Activated CD4-positive, alpha-beta T cell treated with anti-CD3 and anti-CD28 coated beads for 4 hours (primary cell): ENCODE data around the gene SLC26A1.

Experiments
- DNase-seq, 2 donors: peaks; one replicate each; pipeline ENCODE4 v3.0.0-alpha.2; 2020

The SLC26A1 gene

GRCh38 chr4:993111-994029 lies at the start of gene SLC26A1:
Gene SLC26A1, minus strand, starts transcription at chr4:993404. Its CDS starts 1,701 bp downstream, at chr4:991703.
- no peak for DNase-seq

GRCh38 chr4:1042352-1043055 lies 49.3 kb upstream of the SLC26A1 start:
- no peak for DNase-seq

DNA sequence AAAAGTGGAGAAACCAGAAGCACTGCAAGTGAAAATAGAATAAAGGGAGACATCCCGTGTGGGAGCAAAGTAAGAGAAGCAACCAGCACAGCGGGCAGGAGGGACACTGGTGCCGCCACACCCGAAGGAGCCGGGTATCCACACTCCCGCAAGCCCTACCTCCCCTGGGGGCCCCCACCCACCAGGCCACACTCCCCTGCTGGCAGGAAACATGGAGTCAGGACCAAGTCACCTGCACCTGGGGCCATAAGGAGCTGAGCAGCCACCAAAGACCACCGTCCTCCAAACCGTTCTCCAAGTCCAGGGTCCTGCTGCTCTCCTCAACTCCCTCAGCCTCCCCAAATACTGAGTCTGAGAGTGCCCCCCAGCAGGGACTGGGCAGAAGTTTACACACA lies 48.7 kb upstream of the SLC26A1 start:
- DNase-seq: no peak

GRCh38 chr4:1041147-1041935 lies 48.1 kb upstream of the SLC26A1 start:
- DNase-seq: no peak

GRCh38 chr4:1040344-1041146 lies 47.3 kb upstream of the SLC26A1 start:
- DNase-seq: no peak

GRCh38 chr4:1039493-1040343 lies 46.5 kb upstream of the SLC26A1 start:
- DNase-seq: no peak

DNA sequence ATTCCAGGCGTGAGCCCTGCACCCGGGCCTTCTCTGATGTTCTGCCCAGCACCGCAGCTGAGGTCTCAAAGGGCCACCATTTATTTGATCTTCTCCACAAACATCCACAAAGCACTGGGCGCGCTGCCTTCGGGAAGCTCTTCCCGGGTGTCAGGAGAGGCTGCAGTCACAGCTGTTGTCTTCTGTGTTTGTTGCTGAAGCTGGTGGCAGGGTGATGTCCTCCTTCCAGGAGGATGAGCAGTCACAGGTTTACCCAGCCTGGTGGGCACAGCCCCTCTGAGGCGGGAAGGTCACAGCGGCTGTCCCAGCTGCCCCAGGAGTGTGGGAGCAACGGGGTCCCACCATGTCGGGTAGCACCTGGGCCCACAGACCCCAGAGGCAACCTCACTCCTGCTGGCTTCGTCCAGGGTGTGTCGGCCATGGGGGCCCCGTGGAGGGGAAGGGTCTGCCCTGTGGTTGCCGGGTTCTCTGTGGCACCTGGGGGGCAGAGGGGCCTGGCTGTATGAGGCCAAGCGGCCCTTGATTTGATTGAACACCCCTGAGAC lies 45.8 kb upstream of the SLC26A1 start:
- no peak for DNase-seq

GRCh38 chr4:1036976-1037810 lies 44.0 kb upstream of the SLC26A1 start:
- DNase-seq: no peak

DNA sequence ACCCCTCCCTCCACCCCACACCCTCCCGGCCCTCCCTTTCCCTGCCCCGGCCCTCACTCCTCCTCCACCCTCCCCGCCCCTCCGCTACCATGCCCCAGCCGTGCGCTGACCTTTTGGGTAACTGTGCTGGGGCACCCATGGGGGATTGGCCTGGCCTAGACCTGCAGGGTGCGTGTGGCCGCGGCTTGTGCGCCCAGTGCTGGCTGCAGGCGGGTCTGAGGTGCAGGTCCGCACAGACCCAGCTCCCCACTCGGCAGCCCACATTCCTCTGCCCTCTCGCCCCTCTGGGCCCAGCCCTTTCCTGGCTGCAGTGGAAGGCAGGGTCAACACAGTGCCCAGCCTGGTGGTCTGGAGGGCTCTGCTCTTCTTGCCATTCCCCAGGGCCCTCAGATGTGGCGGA lies 42.9 kb upstream of the SLC26A1 start:
- no peak for DNase-seq

DNA sequence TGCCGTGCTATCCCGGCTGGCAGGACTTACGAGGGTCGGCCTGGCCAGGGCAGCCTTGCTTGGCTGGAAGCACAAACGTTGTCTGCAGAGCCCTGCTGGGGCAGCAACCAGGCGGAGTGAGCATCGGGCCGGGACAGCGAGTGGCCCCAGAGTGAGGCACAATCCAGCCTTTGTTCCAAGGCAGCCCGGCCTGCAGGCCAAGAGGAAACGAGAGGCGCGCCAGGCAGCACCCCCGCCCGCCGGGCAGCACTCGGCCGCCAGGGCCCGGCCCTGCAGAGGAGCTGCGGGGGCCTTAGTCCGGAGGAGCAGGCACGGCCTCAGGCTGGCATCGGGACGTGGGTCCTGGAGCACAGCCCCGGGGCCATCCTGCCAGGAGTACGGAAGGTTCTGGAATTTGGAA lies 42.3 kb upstream of the SLC26A1 start:
- DNase-seq: no peak

- DNase-seq: no peak
Measured at GRCh38 chr4:1033840-1034551, 40.8 kb upstream of the SLC26A1 start.

- no peak for DNase-seq
Measured at GRCh38 chr4:1032861-1033260, 39.7 kb upstream of the SLC26A1 start.

DNA sequence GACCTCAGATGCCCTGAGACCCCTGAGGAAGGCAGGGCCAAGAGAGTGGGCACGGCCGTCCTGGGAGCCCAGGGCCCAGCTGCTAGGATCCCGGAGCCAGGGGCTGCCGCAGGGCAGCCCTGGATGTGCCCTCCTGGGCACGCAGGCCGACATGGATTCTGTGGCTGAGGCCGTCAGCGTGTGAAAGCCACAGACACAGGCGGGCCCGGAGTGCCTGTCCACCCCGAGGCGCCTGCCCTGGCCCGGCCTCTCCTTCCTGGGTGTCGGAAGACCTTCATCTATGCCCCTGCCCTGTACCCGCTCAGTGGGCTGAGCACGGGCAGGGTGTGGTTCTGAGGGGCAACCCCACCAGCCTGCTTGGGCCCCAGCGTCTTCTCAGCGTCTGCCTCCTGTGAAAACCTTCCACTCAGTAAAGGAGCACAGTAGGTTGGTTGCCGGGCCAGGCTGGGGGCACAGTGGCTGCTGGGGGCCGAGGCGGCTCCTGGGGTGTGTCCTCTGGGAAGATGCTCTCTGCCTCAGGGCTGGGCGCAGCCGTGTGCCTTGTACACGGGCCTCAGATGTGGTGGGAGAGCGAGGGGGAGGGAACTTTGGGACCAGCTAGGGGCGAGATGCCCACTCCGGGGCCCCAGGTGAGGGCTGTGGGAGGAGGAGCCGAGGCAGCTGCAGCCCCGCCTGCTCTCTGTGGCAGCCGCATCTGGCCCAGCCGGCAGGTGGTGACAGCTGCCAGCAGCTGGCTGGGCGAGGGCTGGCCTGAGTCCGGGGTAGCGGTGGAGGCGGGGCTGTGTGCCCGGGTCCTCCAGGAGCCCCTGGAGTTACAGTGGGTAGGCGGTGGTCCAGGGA lies 39.0 kb upstream of the SLC26A1 start:
- no peak for DNase-seq

- no peak for DNase-seq
Measured at GRCh38 chr4:1031346-1031745, 38.1 kb upstream of the SLC26A1 start.

DNA sequence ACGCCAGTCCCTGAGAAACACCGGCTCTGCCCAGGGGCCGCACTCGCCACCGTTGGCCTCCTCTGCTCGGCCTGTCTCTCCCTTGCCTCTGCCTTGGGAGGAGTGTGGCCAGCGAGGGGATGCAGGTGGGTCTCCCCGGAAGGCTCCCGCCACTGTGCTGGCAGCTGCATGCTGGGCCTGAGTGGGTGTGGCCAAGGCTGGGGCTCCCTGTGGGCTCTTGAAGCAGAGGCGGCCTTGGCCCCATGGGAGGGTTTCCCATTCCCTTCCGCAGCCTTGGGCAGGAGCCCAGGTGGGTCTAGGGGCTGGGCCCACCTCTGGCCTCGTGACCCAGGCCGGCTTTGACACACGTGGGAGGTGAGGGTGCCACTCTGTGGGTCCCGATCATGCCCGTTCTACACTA lies 37.4 kb upstream of the SLC26A1 start:
- DNase-seq: no peak

- DNase-seq: no peak
Measured at GRCh38 chr4:1030031-1030430, 36.8 kb upstream of the SLC26A1 start.

- DNase-seq: no peak
Measured at GRCh38 chr4:1029529-1029928, 36.3 kb upstream of the SLC26A1 start.

GRCh38 chr4:1028574-1029220 lies 35.5 kb upstream of the SLC26A1 start:
- DNase-seq: no peak
